GM23248 (cell line): ENCODE measurements around the gene TWIST2.

Experiments used
- EZH2 ChIP-seq: fragments of 200-600 bp; sonication (generic); IDR thresholded peaks from 2 replicates; pipeline ENCODE4 v1.6.1; 2018; ENCODE audit warnings: antibody characterized with exemption, mild to moderate bottlenecking; ENCODE audit not compliant: insufficient read depth, poor library complexity, severe bottlenecking
- EZH2phosphoT487 ChIP-seq: fragments of 200-600 bp; sonication (generic); IDR thresholded peaks from 2 replicates; pipeline ENCODE4 v1.6.1; 2018; ENCODE audit warnings: antibody characterized with exemption, moderate library complexity, mild to moderate bottlenecking, low read depth; ENCODE audit not compliant: insufficient read depth

- TF ChIP-seq EZH2 (no peak), EZH2phosphoT487 (0 out of 2 replicates have a peak, but pooled peaks have one; percentile 2)
Measured at GRCh38 chr2:238861766-238862315, 14.0 kb downstream of the TWIST2 start.
